ENCODE data around the gene CKS2.

GRCh38 chr9:89357331-89358197 is 46.6 kb downstream of the CKS2 start:
- TF ChIP-seq TCF12 (IDR thresholded peaks at IDR 0.05; ENCODE audit: low read depth), result no peak
- TF ChIP-seq FOXM1 (IDR thresholded peaks at IDR 0.05; ENCODE audit: borderline replicate concordance, low read depth), result no peak
- TF ChIP-seq YY1 (IDR thresholded peaks at IDR 0.05; ENCODE audit: low read depth), result no peak
- no peak for TF ChIP-seq NFIC (IDR thresholded peaks at IDR 0.05)
- no peak for TF ChIP-seq RAD21 (IDR thresholded peaks at IDR 0.05; ENCODE audit: low read depth)
- no peak for TF ChIP-seq CREB1 (IDR thresholded peaks at IDR 0.05; ENCODE audit: low read depth)
- TF ChIP-seq USF1 (IDR thresholded peaks at IDR 0.05), result no peak
- TF ChIP-seq EP300 (IDR thresholded peaks at IDR 0.05; ENCODE audit: borderline replicate concordance), result no peak
- TF ChIP-seq REST (IDR thresholded peaks at IDR 0.05; ENCODE audit: low read depth), result no peak
- no peak for TF ChIP-seq TEAD4 (IDR thresholded peaks at IDR 0.05)
- no peak for TF ChIP-seq CEBPB (IDR thresholded peaks at IDR 0.05)
- TF ChIP-seq TAF1 (IDR thresholded peaks at IDR 0.05; ENCODE audit: low read depth), result no peak
- no peak for TF ChIP-seq EGR1 (IDR thresholded peaks at IDR 0.05)
